Parathyroid adenoma (tissue), 2 donors: ENCODE results near the gene PRKCA.
"Not testable (repeated sequence)": the region's sequence is repeated elsewhere in the genome, so short reads cannot be mapped to it uniquely, and the experiment has no call there.

ENCODE experiments used
- H2AFZ ChIP-seq: fragments of 300-600 bp; sonication (generic); one replicate; pipeline ENCODE4 v1.7.0; 2017; ENCODE audit warnings: antibody characterized with exemption, mild to moderate bottlenecking
- H3K27ac ChIP-seq: fragments of 300-600 bp; sonication (generic); one replicate; pipeline ENCODE4 v1.7.0; 2017
- H3K27me3 ChIP-seq: fragments of 300-600 bp; sonication (generic); one replicate; pipeline ENCODE4 v1.7.0; 2017; ENCODE audit warnings: low read length; ENCODE audit not compliant: control insufficient read depth, insufficient read depth
- H3K36me3 ChIP-seq: fragments of 300-600 bp; sonication (generic); one replicate; pipeline ENCODE4 v1.7.0; 2017; ENCODE audit warnings: low read length; ENCODE audit not compliant: control insufficient read depth, insufficient read depth
- H3K4me1 ChIP-seq: fragments of 300-600 bp; sonication (generic); one replicate; pipeline ENCODE4 v1.7.0; 2017; ENCODE audit warnings: control low read depth
- H3K4me2 ChIP-seq: fragments of 300-600 bp; sonication (generic); one replicate; pipeline ENCODE4 v1.7.0; 2017; ENCODE audit warnings: low read length
- H3K4me3 ChIP-seq: fragments of 300-600 bp; sonication (generic); one replicate; pipeline ENCODE4 v1.7.0; 2017; ENCODE audit warnings: low read depth, low read length
- H3K79me2 ChIP-seq: fragments of 300-600 bp; sonication (generic); one replicate; pipeline ENCODE4 v1.7.0; 2017; ENCODE audit warnings: control low read depth
- H3K9ac ChIP-seq: fragments of 300-600 bp; sonication (generic); one replicate; pipeline ENCODE4 v1.7.0; 2017; ENCODE audit warnings: mild to moderate bottlenecking
- H3K9me3 ChIP-seq: fragments of 300-600 bp; sonication (generic); one replicate; pipeline ENCODE4 v1.7.0; 2017; ENCODE audit warnings: low read length; ENCODE audit not compliant: control insufficient read depth
- CTCF ChIP-seq: fragments of 300-600 bp; sonication (generic); IDR thresholded peaks from one replicate; pipeline ENCODE4 v1.7.0; 2017; ENCODE audit warnings: antibody characterized with exemption, mild to moderate bottlenecking
- donor health status: primary hyperparathyroidism.

The PRKCA gene

DNA sequence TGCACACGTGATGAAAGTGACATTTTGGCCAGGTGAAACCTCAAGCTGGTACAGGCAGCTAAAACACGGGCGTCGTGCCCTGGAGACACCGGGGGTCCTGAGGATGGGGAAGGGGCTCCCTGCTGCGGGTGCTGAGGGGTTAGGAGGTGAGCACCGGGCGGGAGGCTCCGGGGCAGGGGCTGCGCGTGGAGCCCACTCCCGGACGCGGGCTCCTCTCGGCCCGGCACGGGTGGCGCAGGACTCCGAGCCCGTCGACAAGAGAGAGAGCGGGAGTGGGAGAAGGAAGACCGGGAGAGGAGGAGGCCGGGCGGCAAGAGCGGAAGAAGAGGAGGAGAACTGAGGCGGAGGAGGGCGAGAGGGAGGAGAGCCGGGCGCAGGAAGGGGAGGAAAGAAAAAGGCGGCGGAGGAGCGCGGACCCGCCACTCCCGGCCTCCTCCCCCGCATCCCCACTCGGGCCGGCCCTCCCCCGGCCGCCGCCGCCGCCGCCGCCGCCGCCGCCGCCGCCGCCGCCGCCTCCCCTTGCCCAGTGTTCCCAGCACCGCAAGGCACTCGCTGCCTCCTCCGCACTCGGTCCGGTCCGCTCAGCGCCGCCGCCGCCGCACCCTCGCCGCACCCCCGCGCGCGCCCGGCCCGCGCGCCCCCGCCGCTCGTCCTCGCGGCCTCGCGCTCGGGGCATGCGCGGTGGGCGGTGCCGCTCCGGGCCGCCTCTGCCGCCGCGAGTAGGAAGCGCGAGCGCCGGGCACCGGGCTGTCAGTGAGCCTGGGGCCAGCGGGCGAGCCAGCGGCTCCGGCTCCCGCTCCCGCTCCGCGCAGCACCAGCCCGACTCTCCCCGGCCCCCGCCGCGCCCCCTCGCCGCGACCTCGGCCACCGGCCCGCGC lies at the start of gene PRKCA:
Gene PRKCA, plus strand, starts transcription at position 750 of the 878 bp plus-strand sequence.
- no peaks in the 10 kb centered on the region for H3K79me2 ChIP-seq
- no peaks in the 10 kb centered on the region for H3K27me3 ChIP-seq
- H3K4me1 ChIP-seq, result no peaks in the 10 kb centered on the region
- no peak within 1 kb of the TSS for H3K9ac ChIP-seq
- no peaks in the 10 kb centered on the region for H3K9me3 ChIP-seq
- no peaks in the 10 kb centered on the region for H3K36me3 ChIP-seq
- H3K27ac ChIP-seq, result peak within 1 kb of the TSS; percentile 20
- peak within 1 kb of the TSS; percentile 98 for H2AFZ ChIP-seq
- H3K4me2 ChIP-seq, result peak within 1 kb of the TSS; percentile 91
- peak within 1 kb of the TSS; percentile 64 for H3K4me3 ChIP-seq
- no peak for TF ChIP-seq CTCF

GRCh38 chr17:66253458-66253857 lies 49.0 kb upstream of the PRKCA start:
- not testable (repeated sequence) for H3K36me3 ChIP-seq, H3K27ac ChIP-seq, H3K4me1 ChIP-seq, H3K9me3 ChIP-seq, H3K79me2 ChIP-seq, H3K4me3 ChIP-seq, H3K4me2 ChIP-seq, H2AFZ ChIP-seq, H3K27me3 ChIP-seq, H3K9ac ChIP-seq

- Histone ChIP-seq H3K36me3 (no peaks in the 10 kb centered on the region), H3K9me3 (no peaks in the 10 kb centered on the region), H3K79me2 (no peaks in the 10 kb centered on the region), H3K27ac (no peak overlapping the region), H3K4me2 (no peak overlapping the region), H3K4me1 (peaks cover 9% of the 10 kb centered on the region), H3K27me3 (no peaks in the 10 kb centered on the region), H3K4me3 (no peak overlapping the region), H3K9ac (no peak overlapping the region), H2AFZ (peak overlapping the region; percentile 9)
- peak; percentile 64 for TF ChIP-seq CTCF
These were observed 47.3 kb upstream of the PRKCA start for GRCh38 chr17:66255112-66255511.

GRCh38 chr17:66255527-66255971 lies 46.9 kb upstream of the PRKCA start:
- H3K27me3 ChIP-seq, result no peaks in the 10 kb centered on the region
- no peaks in the 10 kb centered on the region for H3K9me3 ChIP-seq
- H2AFZ ChIP-seq, result peak overlapping the region; percentile 9
- no peak overlapping the region for H3K4me2 ChIP-seq
- no peak for TF ChIP-seq CTCF
- H3K4me1 ChIP-seq, result peaks cover 7% of the 10 kb centered on the region
- H3K79me2 ChIP-seq, result no peaks in the 10 kb centered on the region
- H3K4me3 ChIP-seq, result no peak overlapping the region
- no peak overlapping the region for H3K9ac ChIP-seq
- H3K36me3 ChIP-seq, result no peaks in the 10 kb centered on the region
- H3K27ac ChIP-seq, result no peak overlapping the region

DNA sequence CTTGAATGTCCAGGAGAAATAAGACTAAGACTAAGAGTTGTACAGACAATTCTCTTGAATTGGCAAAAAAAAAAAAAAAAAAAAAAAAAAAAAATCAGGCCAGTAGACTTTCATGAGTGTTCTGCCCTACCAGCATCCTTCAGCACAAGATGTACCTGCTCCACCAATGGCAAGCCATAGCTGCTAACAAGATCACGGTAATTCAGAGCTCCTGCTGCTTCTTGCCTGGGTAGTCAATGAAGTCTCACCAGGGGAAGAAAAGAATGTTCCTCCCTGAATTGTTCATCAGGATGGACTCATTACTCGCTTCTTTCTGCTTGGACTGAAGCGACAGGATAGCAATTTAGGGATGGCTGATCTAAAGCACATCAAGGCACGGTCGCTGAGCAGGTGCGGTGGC lies 42.1 kb upstream of the PRKCA start:
- H3K4me1 ChIP-seq, result no peaks in the 10 kb centered on the region
- no peaks in the 10 kb centered on the region for H3K9me3 ChIP-seq
- no peaks in the 10 kb centered on the region for H3K79me2 ChIP-seq
- no peak overlapping the region for H3K27ac ChIP-seq
- TF ChIP-seq CTCF, result no peak
- H2AFZ ChIP-seq, result no peak overlapping the region
- no peaks in the 10 kb centered on the region for H3K36me3 ChIP-seq
- no peak overlapping the region for H3K4me3 ChIP-seq
- no peak overlapping the region for H3K4me2 ChIP-seq
- no peaks in the 10 kb centered on the region for H3K27me3 ChIP-seq
- no peak overlapping the region for H3K9ac ChIP-seq
